ENCODE results near the gene EMP2. TPM values are rescaled to one million over a fixed set of nuclear protein-coding genes. Genes with fewer than 3 reads are reported as not detected.

Gene EMP2
- polyA plus RNA-seq, 2 of the 4 experiments (the other 2 are of a cell fraction), result 14.2 to 21.4 TPM

- no peak for TF ChIP-seq CTCF (IDR thresholded peaks at IDR 0.05)
- TF ChIP-seq ZSCAN20 (CRISPR knock-in tag; IDR thresholded peaks at IDR 0.05), result no peak
- no peak for TF ChIP-seq SREBF2 (IDR thresholded peaks at IDR 0.05)
- TF ChIP-seq JUNB (IDR thresholded peaks at IDR 0.05), result no peak
- TF ChIP-seq, protein P1, sequence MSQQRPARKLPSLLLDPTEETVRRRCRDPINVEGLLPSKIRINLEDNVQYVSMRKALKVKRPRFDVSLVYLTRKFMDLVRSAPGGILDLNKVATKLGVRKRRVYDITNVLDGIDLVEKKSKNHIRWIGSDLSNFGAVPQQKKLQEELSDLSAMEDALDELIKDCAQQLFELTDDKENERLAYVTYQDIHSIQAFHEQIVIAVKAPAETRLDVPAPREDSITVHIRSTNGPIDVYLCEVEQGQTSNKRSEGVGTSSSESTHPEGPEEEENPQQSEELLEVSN (IDR thresholded peaks at IDR 0.05; ENCODE audit: borderline replicate concordance, low read depth), result no peak
- TF ChIP-seq RARB (CRISPR knock-in tag; IDR thresholded peaks at IDR 0.05), result no peak
- TF ChIP-seq FOSL2 (IDR thresholded peaks at IDR 0.05), result no peak
- no peak for TF ChIP-seq FOSL2 (CRISPR knock-in tag; IDR thresholded peaks at IDR 0.05)
- CTCF ChIA-PET, result no interaction called here
- POLR2A ChIA-PET, result no interaction called here
- WGBS (ENCODE audit: missing lambda C conversion rate), result 91% methylated on average over 21 of the region's 25 CpGs
- Histone ChIP-seq H3K4me3 (no peak overlapping the region), H3K4me2 (no peak overlapping the region), H3K9me3 (no peaks in the 10 kb centered on the region), H3K27ac (no peak overlapping the region), H3K4me1 (no peaks in the 10 kb centered on the region)
- no peak for FAIRE-seq
- ATAC-seq, result no peak
- no peak for DNase-seq (ENCODE audit: low read depth in 1 of 2, low spot score in 1 of 2)
Measured at GRCh38 chr16:10558746-10559641, 21.4 kb downstream of the EMP2 start.

DNA sequence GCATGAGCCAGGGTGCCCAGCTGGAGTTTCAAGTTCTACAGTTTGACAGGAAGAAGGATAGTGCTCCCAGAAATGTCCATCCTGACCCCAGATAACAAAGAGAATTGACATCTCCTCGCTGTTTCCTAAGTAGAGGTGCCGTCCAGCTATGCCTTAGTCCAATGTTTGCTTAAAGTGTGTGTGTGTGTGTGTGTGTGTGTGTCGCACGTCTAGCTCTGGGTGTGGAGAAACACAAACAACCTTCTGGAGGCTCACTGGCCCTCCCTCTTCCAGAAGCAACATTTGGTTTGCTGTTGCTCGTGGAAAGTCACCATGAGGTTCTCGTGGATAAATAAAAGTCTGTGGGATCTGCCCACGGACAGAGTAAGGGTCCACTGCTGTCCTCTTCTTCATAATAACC lies 22.1 kb downstream of the EMP2 start:
- DNase-seq (ENCODE audit: low read depth in 1 of 2, low spot score in 1 of 2), result no peak
- 73% methylated on average over 6 of the region's 7 CpGs for WGBS (ENCODE audit: missing lambda C conversion rate)
- no peak overlapping the region for H3K4me2 ChIP-seq
- H3K27ac ChIP-seq, result no peak overlapping the region
- CTCF ChIA-PET, result no interaction called here
- TF ChIP-seq RAD21 (conservative IDR thresholded peaks at IDR 0.05 in 1 of 2, IDR thresholded peaks at IDR 0.05 in 1 of 2) (no peak), FOSB (CRISPR knock-in tag; IDR thresholded peaks at IDR 0.05) (no peak), EHMT2 (IDR thresholded peaks at IDR 0.05; ENCODE audit: low read depth) (no peak), ZFP36 (IDR thresholded peaks at IDR 0.05; ENCODE audit: borderline replicate concordance, partially characterized antibody) (no peak), POLR2AphosphoS2 (conservative IDR thresholded peaks at IDR 0.05; ENCODE audit: low read length) (no peak), PBX3 (IDR thresholded peaks at IDR 0.05) (no peak), CBX8 (IDR thresholded peaks at IDR 0.05) (no peak), EP300 (IDR thresholded peaks at IDR 0.05) (no peak)
- TF ChIP-seq, protein P2, sequence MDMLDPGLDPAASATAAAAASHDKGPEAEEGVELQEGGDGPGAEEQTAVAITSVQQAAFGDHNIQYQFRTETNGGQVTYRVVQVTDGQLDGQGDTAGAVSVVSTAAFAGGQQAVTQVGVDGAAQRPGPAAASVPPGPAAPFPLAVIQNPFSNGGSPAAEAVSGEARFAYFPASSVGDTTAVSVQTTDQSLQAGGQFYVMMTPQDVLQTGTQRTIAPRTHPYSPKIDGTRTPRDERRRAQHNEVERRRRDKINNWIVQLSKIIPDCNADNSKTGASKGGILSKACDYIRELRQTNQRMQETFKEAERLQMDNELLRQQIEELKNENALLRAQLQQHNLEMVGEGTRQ (IDR thresholded peaks at IDR 0.05), result no peak
- H3K9me3 ChIP-seq, result no peaks in the 10 kb centered on the region
- POLR2A ChIA-PET, result no interaction called here
- FAIRE-seq, result no peak
- H3K4me1 ChIP-seq, result no peaks in the 10 kb centered on the region
- no peak overlapping the region for H3K4me3 ChIP-seq
- no peak for ATAC-seq

DNA sequence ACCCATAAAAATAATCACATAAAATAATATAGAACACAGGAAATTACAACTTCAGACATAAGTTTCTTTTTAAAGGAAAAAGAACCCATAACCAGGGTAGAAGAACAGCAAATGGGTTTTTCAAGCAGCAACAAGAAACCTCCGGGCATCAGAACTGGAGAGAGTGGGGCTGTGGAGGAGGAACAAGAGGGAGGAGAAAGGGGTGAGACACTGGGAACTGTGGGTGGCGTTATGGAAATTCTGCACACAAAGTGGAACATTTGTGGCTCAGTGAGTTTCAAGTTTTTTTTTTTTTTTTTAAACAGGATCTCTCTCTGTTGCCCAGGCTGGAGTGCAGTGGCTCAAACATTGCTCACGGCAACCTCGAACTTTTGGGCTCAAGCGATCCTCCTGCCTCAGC lies 22.6 kb downstream of the EMP2 start:
- ATAC-seq (no peak), FAIRE-seq (no peak), DNase-seq (ENCODE audit: low read depth in 1 of 2, low spot score in 1 of 2) (no peak)
- WGBS (ENCODE audit: missing lambda C conversion rate), result 97% methylated on average over 5 of the region's 5 CpGs
- H3K4me1 ChIP-seq, result no peaks in the 10 kb centered on the region
- ChIA-PET CTCF (no interaction called here), POLR2A (no interaction called here)
- no peaks in the 10 kb centered on the region for H3K9me3 ChIP-seq
- no peak overlapping the region for H3K4me2 ChIP-seq
- TF ChIP-seq SMC3 (IDR thresholded peaks at IDR 0.05), result no peak
- TF ChIP-seq KDM5A (IDR thresholded peaks at IDR 0.05), result no peak
- TF ChIP-seq RNF2 (IDR thresholded peaks at IDR 0.05; ENCODE audit: borderline replicate concordance, low read depth), result no peak
- H3K27ac ChIP-seq, result no peak overlapping the region
- no peak overlapping the region for H3K4me3 ChIP-seq

All from A549 (cell line).